DMS114 treated with DMSO at 0.1 percent for 48 hours (cell line): Measurements from ENCODE around the gene DLL4.

ENCODE experiments used
- DNase-seq: peaks from one replicate; lab custom pipeline; 2025; ENCODE audit not compliant: unreplicated experiment; lab: John Stamatoyannopoulos, UW

DLL4 gene

GRCh38 chr15:40925863-40926658, 3.1 kb upstream of the DLL4 start:
- no peak for DNase-seq

DNA sequence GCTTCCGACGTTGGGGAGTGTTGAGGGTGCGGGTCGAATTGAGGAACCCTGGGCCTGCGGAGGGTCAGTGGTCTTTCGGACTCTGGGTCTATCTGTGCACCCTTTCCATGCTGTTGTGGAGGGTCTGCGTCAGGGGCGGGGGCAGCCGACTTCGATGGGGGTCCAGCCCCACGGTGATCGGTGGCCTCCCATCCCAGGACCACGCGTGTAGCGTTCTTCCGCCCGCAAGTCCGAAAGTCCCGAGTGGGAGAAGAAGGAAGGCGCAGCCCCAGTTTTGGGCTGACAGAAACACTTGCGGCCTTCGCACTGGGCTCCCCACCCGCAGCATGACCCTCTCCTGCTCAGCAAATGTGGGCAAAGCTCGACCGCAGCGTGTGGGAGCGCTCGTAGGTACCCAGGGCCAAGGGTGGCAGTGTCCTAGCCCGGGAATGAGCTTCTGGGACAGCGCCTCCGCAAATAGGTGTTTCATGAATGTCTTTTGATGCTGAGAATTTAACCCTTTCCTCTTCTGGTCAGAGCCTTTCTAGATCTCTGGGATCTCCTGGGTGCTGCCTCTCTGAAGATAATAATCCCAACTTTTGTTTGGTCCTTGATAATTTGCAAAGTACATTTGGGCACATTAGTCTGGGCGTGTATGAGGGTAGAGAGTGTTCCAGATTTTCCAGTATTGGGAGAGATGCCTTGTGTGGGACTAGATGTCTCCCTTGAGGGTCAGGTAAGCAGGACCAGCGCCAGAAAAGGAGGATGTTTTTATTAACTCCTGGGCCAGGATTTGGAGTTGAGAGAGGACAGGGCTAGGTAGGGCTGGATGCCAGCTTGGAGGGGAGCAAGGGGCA, 2.3 kb upstream of the DLL4 start:
- DNase-seq, result no peak

DNA sequence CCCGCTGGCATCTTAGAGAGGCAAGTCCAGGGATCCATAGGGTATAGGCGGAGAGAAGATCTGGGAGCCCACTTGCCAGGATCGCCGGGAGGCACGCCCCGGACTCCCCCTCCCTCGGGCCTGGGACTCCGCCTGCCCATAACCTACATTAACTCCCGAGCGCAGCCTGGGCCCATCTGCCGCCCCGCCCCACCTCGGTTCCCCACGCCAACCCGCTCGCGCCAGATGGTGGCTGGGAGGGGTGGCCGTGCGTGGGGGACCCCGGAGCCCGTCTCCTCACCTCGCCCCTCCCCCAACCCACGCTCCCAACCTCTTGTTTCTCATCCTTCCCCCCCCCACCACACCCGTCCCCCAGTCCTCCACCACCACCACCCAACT, 1.7 kb upstream of the DLL4 start:
- no peak for DNase-seq

- DNase-seq, result no peak
Observed at GRCh38 chr15:40927873-40928806, 1.0 kb upstream of the DLL4 start.

- DNase-seq, result peak; percentile 37
Observed at GRCh38 chr15:40929660-40930429, 705 bp downstream of the DLL4 start.

GRCh38 chr15:40930430-40931299, 1.5 kb downstream of the DLL4 start:
- no peak for DNase-seq

DNA sequence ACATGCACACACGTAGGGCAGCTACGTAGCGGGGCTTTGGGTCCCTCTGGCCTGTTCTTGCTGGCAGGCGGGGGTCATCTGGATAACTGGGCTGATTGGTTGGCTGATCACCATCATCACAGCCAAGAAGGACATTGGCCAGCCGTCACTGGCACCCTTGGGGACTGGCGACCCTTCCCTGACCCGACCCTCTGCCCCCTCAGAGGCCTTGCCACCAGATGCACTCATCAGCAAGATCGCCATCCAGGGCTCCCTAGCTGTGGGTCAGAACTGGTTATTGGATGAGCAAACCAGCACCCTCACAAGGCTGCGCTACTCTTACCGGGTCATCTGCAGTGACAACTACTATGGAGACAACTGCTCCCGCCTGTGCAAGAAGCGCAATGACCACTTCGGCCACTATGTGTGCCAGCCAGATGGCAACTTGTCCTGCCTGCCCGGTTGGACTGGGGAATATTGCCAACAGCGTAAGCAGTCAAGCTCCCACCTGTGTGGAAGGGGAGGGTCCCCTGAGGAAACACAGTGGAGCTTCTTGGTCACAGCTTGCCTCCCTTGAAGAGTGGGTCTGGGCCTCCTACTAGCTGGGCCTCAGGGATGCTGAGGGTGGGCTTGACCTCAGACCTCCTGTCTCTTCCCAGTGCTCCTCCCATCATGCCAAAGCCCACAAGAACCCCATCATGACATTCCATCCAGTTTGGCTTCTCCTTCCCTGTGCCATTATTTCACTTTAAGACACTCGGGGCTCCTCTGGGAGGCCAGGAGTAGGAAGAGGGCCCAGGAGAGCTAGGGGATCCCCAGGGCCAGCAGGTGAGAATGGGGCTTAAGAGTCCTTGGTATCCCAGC, 2.4 kb downstream of the DLL4 start:
- DNase-seq, result no peak

GRCh38 chr15:40932156-40932555, 3.0 kb downstream of the DLL4 start:
- DNase-seq, result no peak

DNA sequence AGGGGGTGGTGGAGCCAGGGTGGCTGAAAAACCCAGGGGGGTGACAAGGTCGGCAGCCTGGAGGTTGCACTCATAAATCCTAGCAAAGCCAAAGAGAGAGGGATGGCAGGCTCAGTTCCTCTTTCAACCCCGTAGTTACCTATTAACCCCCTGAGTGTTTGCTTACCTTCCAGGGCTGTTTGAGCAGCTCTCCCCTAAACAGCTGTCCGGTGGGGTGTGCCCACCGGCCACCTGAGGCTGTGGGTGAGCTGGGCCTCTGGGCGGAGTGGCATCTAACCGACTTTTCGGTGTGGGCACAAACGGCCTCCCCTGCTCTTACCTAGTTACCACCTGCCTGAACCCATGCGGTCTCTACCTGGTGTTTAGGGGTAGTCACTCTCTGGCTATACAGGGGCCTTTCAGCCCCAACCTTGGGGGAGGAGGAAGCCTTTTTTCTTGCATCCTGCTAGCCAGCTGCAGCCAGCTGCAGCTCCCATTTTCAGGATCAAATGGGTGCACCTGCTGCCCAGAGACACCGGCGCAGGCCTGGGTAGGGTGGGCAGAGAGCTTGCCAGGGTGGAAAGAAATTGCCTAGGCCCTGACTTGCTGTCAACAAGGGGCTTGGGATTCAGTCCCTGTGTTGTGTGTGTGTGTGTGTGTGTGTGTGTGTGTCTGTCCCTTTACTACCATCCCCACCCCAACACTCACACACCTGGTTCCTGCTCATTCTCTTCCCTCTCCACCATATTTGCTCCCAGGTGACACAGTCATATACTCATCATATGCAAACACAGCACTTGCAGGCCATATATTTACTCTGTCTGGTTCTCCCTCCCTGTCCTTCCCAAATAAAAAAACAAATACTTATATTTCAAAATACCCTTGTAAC, 3.7 kb downstream of the DLL4 start:
- no peak for DNase-seq

GRCh38 chr15:40933517-40933902, 4.4 kb downstream of the DLL4 start:
- DNase-seq, result no peak

DNA sequence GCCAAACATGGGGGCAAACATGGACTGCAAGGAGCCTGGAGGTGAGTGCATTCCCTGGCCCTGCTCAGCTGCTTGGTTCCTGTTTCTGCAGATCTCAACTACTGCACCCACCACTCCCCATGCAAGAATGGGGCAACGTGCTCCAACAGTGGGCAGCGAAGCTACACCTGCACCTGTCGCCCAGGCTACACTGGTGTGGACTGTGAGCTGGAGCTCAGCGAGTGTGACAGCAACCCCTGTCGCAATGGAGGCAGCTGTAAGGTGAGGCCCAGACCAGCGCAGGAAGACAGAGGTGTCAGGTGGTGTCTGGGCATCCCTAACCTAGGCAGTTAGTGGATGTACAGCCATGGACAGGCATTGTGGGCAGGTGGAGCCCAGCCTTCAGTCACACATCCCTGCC, 5.3 kb downstream of the DLL4 start:
- no peak for DNase-seq

GRCh38 chr15:40936234-40936708, 7.1 kb downstream of the DLL4 start:
- no peak for DNase-seq

DNA sequence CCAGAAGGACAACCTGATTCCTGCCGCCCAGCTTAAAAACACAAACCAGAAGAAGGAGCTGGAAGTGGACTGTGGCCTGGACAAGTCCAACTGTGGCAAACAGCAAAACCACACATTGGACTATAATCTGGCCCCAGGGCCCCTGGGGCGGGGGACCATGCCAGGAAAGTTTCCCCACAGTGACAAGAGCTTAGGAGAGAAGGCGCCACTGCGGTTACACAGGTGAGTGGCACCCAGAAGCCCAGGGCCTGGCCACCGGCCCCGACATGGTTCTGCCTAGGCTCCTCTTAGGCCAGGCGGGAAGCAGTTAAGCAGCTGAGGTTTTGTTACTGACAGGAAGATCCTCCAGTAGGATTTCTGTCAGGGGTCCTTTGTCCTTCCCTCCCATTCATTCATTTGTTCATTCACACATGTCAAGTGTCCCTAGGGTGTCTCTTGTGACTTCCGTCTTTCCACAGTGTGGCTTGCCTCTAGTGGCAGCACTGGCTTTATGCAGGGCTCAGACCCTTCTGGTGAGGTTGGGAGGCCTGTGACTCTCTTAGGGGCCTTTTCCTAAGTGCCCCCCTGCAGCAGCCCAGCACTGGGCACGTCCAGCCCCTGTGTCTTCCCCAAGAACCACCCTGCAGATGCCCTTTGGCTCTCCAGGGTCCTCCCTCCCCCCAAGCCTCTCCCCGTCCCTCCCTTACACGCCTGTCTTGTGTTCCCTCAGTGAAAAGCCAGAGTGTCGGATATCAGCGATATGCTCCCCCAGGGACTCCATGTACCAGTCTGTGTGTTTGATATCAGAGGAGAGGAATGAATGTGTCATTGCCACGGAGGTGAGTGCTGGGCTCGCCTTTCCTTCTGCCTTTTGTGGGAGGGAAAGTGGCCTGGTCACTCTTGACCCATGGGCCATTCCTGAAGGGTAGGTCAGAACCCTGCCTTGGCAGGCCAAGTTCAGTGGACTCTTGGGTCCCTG, 7.8 kb downstream of the DLL4 start:
- no peak for DNase-seq

GRCh38 chr15:40937762-40938535, 8.8 kb downstream of the DLL4 start:
- peak; percentile 27 for DNase-seq

GRCh38 chr15:40938536-40938870, 9.4 kb downstream of the DLL4 start:
- no peak for DNase-seq

GRCh38 chr15:40940296-40940801, 11.2 kb downstream of the DLL4 start:
- DNase-seq, result no peak
